Stimulated activated effector memory CD8-positive, alpha-beta T cell treated with anti-CD3 and anti-CD28 coated beads, Interleukin-12 subunit alpha, Interleukin-12 subunit beta, amount 100 ng/mL, for 72 hours (primary cell): ENCODE data around the gene KRT32.
"Not testable (repeated sequence)": the region's sequence is repeated elsewhere in the genome, so short reads cannot be mapped to it uniquely, and the experiment has no call there.

ENCODE experiments used
- ATAC-seq: fragments of 150-1000 bp; cut with Tn5 transposase; 2 replicates; pipeline ENCODE4 v1.10.0; 2021
- DNase-seq, 2 donors: peaks; one replicate each; pipeline ENCODE4 v3.0.0; 2021 to 2022; ENCODE audit warnings: low spot score in 2 of 2
- H3K27ac Mint-ChIP-seq: one replicate; pipeline ENCODE4 v1.8.0; 2022; ENCODE audit warnings: mild to moderate bottlenecking, mixed read lengths
- H3K36me3 Mint-ChIP-seq: one replicate; pipeline ENCODE4 v1.8.0; 2022; ENCODE audit warnings: mild to moderate bottlenecking, mixed read lengths
- H3K4me1 Mint-ChIP-seq: one replicate; pipeline ENCODE4 v1.8.0; 2022; ENCODE audit warnings: mixed read lengths
- H3K4me3 Mint-ChIP-seq: one replicate; pipeline ENCODE4 v1.8.0; 2022; ENCODE audit warnings: mild to moderate bottlenecking, mixed read lengths
- H3K9me3 Mint-ChIP-seq: one replicate; pipeline ENCODE4 v1.8.0; 2022; ENCODE audit warnings: mixed read lengths

The KRT32 gene

DNA sequence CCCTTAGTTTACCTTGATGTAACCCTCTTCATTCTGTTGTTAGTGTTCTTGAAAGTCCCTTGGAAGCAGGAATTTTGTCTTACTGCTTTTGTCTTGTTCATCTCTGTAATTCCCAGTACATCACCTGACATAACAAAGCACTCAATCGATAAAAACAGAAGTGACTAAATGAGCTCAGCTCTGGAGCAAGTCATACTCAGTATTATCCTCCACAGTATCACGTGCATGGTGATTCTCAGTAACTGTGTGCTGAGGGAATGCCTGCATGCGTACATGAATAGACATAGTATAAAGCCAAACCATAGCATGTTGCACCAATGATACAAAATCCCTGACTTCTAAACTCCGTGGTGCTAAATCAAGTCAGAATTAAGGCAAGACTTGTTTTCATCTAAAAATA, 33.6 kb downstream of the KRT32 start:
- H3K4me1 Mint-ChIP-seq, result no peaks in the 10 kb centered on the region
- ATAC-seq, result peak; percentile 13
- H3K4me3 Mint-ChIP-seq, result no peak overlapping the region
- no peak for DNase-seq
- no peaks in the 10 kb centered on the region for H3K9me3 Mint-ChIP-seq
- no peak overlapping the region for H3K27ac Mint-ChIP-seq
- H3K36me3 Mint-ChIP-seq, result no peaks in the 10 kb centered on the region

- not testable (repeated sequence) for H3K36me3 Mint-ChIP-seq, DNase-seq, H3K4me3 Mint-ChIP-seq, ATAC-seq, H3K4me1 Mint-ChIP-seq, H3K27ac Mint-ChIP-seq, H3K9me3 Mint-ChIP-seq
Observed at GRCh38 chr17:41430376-41430775, 36.8 kb downstream of the KRT32 start.

GRCh38 chr17:41429667-41430066, 37.5 kb downstream of the KRT32 start:
- H3K9me3 Mint-ChIP-seq, result no peaks in the 10 kb centered on the region
- DNase-seq (no peak), ATAC-seq (no peak)
- no peaks in the 10 kb centered on the region for H3K36me3 Mint-ChIP-seq
- no peaks in the 10 kb centered on the region for H3K4me1 Mint-ChIP-seq
- no peak overlapping the region for H3K27ac Mint-ChIP-seq
- H3K4me3 Mint-ChIP-seq, result no peak overlapping the region

GRCh38 chr17:41428591-41429291, 38.4 kb downstream of the KRT32 start:
- ATAC-seq, result no peak
- no peaks in the 10 kb centered on the region for H3K4me1 Mint-ChIP-seq

DNA sequence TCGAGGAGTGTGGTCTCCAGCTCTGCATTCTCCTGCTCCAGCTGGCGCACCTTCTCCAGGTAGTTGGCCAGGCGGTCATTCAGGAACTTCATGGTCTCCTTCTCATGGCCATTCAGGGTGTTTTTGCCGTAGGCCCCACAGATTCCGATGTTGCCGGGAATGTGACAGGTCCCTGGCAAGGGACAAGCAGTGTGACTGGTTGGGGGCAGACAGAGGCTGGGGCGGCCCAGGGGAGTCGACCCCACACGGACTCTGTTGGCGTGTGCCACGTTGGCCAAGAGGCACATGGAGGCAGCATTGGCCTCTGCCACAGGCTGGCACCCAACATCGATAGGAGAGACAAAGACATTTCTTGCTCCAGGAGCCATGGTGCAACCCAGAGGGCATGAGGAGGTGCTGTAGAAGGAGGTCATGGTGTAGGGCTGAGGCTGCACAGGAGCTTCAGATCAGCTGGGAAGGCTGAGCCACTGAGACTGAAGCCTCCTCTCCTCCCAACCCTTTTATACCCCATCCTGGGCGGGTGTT, 43.0 kb downstream of the KRT32 start, which contains the start of gene KRT37:
TSS of gene KRT37 (minus strand) at position 475 of the 525 bp plus-strand sequence. CDS start at position 413, 62 bp downstream.
- H3K4me1 Mint-ChIP-seq, result no peaks in the 10 kb centered on the region
- DNase-seq (no peak), ATAC-seq (no peak)
- H3K9me3 Mint-ChIP-seq, result no peaks in the 10 kb centered on the region
- no peaks in the 10 kb centered on the region for H3K36me3 Mint-ChIP-seq
- H3K27ac Mint-ChIP-seq, result no peak within 1 kb of the TSS
- H3K4me3 Mint-ChIP-seq, result no peak within 1 kb of the TSS

More at GRCh38 chr17:41428591-41429291, 38.4 kb downstream of the KRT32 start:
- Mint-ChIP-seq H3K36me3 (no peaks in the 10 kb centered on the region), H3K9me3 (no peaks in the 10 kb centered on the region), H3K27ac (no peak overlapping the region), H3K4me3 (no peak overlapping the region)
- no peak for DNase-seq

DNA sequence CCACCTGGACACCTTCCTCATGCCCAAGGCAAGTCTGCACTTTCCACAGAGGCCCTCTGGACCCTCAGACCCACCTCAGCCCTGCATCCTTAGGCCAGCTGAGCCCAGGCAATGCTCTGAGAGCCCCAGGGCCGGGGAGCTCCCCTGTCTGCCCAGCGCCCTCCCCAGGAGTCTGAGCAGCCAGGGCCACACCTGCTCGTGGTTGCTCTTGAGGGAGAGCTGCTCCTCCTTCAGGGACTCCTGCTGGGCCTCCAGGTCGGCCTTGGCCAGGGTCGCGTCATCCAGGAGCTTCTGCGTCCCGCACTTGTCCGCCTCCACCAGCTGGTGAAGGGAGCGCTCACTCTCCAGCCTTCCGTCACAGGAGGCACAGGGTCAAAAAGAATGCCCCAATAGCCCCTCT, 44.6 kb downstream of the KRT32 start:
- ATAC-seq, H3K4me3 Mint-ChIP-seq, H3K9me3 Mint-ChIP-seq, DNase-seq, H3K4me1 Mint-ChIP-seq, H3K27ac Mint-ChIP-seq, H3K36me3 Mint-ChIP-seq: not testable (repeated sequence)

DNA sequence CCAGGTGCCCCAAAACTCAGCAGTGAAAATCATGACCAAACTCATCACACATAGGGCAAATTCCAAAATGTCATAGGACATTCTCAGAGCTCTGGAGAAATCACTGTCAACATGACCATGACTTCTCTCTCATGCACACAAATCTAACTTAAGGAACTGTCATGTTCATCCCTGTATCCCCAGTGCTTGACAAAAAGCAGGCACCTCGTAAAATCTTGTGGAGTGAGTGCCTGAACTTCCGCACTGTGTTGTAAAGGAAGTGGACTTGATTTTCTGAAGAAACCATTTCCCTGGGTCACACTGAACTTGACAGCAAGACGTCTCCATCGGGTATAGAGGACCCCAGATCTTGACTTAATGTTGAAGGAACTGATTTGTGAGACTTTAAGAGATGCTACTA, 45.6 kb downstream of the KRT32 start:
- Mint-ChIP-seq H3K9me3 (no peaks in the 10 kb centered on the region), H3K4me1 (peaks cover 9% of the 10 kb centered on the region), H3K4me3 (no peak overlapping the region), H3K36me3 (no peaks in the 10 kb centered on the region), H3K27ac (no peak overlapping the region)
- ATAC-seq, result no peak
- DNase-seq, result no peak

- H3K4me1 Mint-ChIP-seq, result peaks cover 9% of the 10 kb centered on the region
- no peak overlapping the region for H3K4me3 Mint-ChIP-seq
- DNase-seq (no peak), ATAC-seq (no peak)
- no peaks in the 10 kb centered on the region for H3K9me3 Mint-ChIP-seq
- no peaks in the 10 kb centered on the region for H3K36me3 Mint-ChIP-seq
- H3K27ac Mint-ChIP-seq, result no peak overlapping the region
Observed at GRCh38 chr17:41421116-41421515, 46.1 kb downstream of the KRT32 start.

- H3K27ac Mint-ChIP-seq, result no peak overlapping the region
- no peak overlapping the region for H3K4me3 Mint-ChIP-seq
- H3K9me3 Mint-ChIP-seq, result no peaks in the 10 kb centered on the region
- H3K4me1 Mint-ChIP-seq, result peaks cover 9% of the 10 kb centered on the region
- no peak for ATAC-seq
- DNase-seq, result no peak
- H3K36me3 Mint-ChIP-seq, result no peaks in the 10 kb centered on the region
Observed at GRCh38 chr17:41420134-41420533, 47.1 kb downstream of the KRT32 start.

- H3K36me3 Mint-ChIP-seq, result no peaks in the 10 kb centered on the region
- H3K4me1 Mint-ChIP-seq, result peaks cover 9% of the 10 kb centered on the region
- ATAC-seq (no peak), DNase-seq (no peak)
- H3K4me3 Mint-ChIP-seq, result no peak overlapping the region
- no peaks in the 10 kb centered on the region for H3K9me3 Mint-ChIP-seq
- no peak overlapping the region for H3K27ac Mint-ChIP-seq
Observed at GRCh38 chr17:41419716-41420115, 47.5 kb downstream of the KRT32 start.

GRCh38 chr17:41418116-41418860, 48.9 kb downstream of the KRT32 start:
- DNase-seq (no peak), ATAC-seq (no peak)
- H3K9me3 Mint-ChIP-seq, result no peaks in the 10 kb centered on the region

GRCh38 chr17:41417576-41418015, 49.6 kb downstream of the KRT32 start:
- H3K36me3 Mint-ChIP-seq, result no peaks in the 10 kb centered on the region
- H3K4me1 Mint-ChIP-seq, result peaks cover 9% of the 10 kb centered on the region
- no peak overlapping the region for H3K27ac Mint-ChIP-seq
- H3K9me3 Mint-ChIP-seq, result no peaks in the 10 kb centered on the region
- H3K4me3 Mint-ChIP-seq, result no peak overlapping the region
- ATAC-seq (peak; percentile 49), DNase-seq (no peak)

More at GRCh38 chr17:41418116-41418860, 48.9 kb downstream of the KRT32 start:
- H3K27ac Mint-ChIP-seq, result no peak overlapping the region
- H3K4me3 Mint-ChIP-seq, result no peak overlapping the region
- H3K4me1 Mint-ChIP-seq, result peaks cover 9% of the 10 kb centered on the region
- no peaks in the 10 kb centered on the region for H3K36me3 Mint-ChIP-seq

DNA sequence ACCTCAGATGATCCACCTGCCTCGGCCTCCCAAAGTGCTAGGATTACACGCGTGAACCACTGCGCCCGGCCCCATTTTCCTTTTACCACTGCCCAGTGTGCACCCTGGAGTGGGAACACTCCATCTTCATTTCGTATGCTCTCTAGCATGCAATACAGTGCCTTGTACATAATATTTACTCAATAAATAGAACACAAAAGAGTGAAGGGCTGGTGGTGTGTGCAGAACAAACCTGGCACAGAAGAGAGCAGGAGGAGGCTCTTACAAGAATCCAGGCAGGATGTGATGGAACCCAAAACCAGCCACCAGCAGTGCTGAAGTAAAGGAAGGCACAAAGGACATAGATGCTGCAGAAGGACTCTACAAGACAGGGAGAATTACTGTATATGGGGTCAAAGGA, 50.1 kb downstream of the KRT32 start:
- H3K9me3 Mint-ChIP-seq, result no peaks in the 10 kb centered on the region
- no peak for ATAC-seq
- DNase-seq, result no peak
- H3K27ac Mint-ChIP-seq, result no peak overlapping the region
- peaks cover 9% of the 10 kb centered on the region for H3K4me1 Mint-ChIP-seq
- H3K36me3 Mint-ChIP-seq, result no peaks in the 10 kb centered on the region
- H3K4me3 Mint-ChIP-seq, result no peak overlapping the region

GRCh38 chr17:41416479-41416878, 50.7 kb downstream of the KRT32 start:
- ATAC-seq, result no peak
- H3K27ac Mint-ChIP-seq, result no peak overlapping the region
- H3K4me3 Mint-ChIP-seq, result no peak overlapping the region

DNA sequence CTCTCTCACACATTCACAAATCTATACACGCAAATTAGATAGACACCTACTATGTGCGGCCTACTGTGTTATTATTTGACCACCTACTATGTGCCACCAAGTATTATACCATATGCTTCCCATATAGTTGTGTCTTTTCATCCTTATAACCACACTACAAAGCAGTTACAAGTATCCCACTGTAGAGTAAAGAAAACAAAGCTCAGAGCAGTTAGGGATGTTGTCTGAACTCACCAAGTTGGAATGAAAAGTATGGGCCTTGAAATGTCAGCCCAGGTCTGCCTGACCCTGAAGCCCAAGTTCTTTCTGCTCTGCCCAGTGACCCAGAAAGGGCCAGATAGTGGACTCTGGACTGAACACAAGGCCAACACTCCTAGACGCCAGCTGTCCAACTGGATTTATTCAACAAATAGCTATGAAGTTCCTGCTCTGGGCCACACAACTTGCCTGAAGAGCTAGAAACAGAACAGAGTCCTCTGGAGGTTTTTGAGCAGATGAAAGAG, 51.3 kb downstream of the KRT32 start:
- Mint-ChIP-seq H3K36me3 (no peaks in the 10 kb centered on the region), H3K4me1 (peaks cover 9% of the 10 kb centered on the region), H3K9me3 (no peaks in the 10 kb centered on the region), H3K4me3 (no peak overlapping the region), H3K27ac (no peak overlapping the region)
- ATAC-seq (no peak), DNase-seq (no peak)

More at GRCh38 chr17:41416479-41416878, 50.7 kb downstream of the KRT32 start:
- no peak for DNase-seq
- peaks cover 9% of the 10 kb centered on the region for H3K4me1 Mint-ChIP-seq
- no peaks in the 10 kb centered on the region for H3K36me3 Mint-ChIP-seq
- H3K9me3 Mint-ChIP-seq, result no peaks in the 10 kb centered on the region
